ENCODE data around the gene NUBP2.

The NUBP2 gene

DNA sequence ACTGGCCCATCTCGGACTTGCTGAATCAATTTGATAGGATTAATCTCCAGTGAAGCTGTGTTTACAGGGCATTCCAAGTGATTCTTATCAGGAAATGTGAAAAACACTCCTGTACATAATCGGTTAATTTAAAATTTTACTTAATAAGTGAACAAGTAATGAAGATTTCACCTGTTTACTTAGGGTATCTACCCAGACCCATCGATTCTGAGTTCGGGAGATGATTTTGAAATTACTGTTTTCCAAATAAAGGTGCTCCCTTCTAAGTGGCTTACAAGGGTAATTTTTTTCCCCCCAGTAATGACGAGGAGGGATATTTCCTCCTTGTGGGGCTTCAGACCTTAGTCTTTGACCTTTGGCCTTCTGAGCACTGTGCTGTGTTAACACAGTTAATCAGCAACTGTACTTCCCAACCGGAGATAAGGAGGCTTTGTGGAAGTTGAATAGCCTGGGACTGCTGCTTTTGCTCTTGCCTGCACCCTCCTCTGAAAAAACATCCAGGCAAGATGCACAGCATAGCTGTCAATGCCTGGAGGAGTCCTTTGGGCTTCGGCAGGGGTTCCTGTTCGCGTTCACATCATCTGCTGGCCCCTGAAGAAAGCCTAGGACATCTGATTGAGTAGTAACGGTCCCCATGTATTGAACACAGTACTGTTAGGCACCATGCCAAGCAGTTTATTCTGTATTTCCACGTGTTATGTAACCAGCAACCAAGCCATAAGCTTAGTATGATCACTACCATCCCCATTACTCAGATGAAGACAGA lies 46.1 kb downstream of the NUBP2 start:
- TF ChIP-seq, protein P1, sequence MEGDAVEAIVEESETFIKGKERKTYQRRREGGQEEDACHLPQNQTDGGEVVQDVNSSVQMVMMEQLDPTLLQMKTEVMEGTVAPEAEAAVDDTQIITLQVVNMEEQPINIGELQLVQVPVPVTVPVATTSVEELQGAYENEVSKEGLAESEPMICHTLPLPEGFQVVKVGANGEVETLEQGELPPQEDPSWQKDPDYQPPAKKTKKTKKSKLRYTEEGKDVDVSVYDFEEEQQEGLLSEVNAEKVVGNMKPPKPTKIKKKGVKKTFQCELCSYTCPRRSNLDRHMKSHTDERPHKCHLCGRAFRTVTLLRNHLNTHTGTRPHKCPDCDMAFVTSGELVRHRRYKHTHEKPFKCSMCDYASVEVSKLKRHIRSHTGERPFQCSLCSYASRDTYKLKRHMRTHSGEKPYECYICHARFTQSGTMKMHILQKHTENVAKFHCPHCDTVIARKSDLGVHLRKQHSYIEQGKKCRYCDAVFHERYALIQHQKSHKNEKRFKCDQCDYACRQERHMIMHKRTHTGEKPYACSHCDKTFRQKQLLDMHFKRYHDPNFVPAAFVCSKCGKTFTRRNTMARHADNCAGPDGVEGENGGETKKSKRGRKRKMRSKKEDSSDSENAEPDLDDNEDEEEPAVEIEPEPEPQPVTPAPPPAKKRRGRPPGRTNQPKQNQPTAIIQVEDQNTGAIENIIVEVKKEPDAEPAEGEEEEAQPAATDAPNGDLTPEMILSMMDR (IDR thresholded peaks at IDR 0.05), result no peak
- intact Hi-C loops (cut with DNase I; ENCODE audit: low total_unique reads), result loop anchor here (5.0 kb wide), 1 partner anchor 47 kb away; the partner anchor contains the start of genes NUBP2 and SPSB3
- Histone ChIP-seq H3K36me3 (peaks cover 0 to 13% (median 4%) of the 10 kb centered on the region in 3 donors), H3K9me3 (no peaks in the 10 kb centered on the region), H3K27me3 (no peaks in the 10 kb centered on the region), H3K4me1 (peaks cover 0 to 52% (median 31%) of the 10 kb centered on the region in 4 donors), H3K27ac (no peak overlapping the region), H3K4me3 (no peak overlapping the region)
- no peak for DNase-seq

DNA sequence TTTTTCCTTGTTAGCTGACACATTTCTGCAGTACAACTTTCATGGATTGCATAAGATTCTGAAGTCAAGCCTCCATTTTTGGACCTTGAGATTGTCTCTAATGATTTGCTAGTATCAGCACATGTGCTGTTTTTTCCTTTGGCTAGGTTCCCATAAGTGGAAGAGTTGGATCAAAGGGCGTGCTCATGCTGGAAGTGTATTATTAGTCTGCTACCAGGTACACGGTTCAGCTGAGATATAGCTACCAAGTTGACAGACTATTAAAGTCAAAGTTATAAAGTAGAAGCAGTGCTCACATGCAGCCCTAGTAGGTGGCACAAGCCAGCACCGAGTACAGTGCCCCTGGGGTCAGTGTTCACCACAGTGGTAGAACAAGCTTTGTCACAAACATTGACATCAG lies 47.5 kb downstream of the NUBP2 start:
- intact Hi-C loops (cut with DNase I; ENCODE audit: low total_unique reads), result no loop called here
- no peak overlapping the region for H3K4me3 ChIP-seq
- H3K4me1 ChIP-seq, result peaks cover 0 to 38% (median 21%) of the 10 kb centered on the region in 4 donors
- H3K27me3 ChIP-seq, result no peaks in the 10 kb centered on the region
- TF ChIP-seq, protein P1 (IDR thresholded peaks at IDR 0.05), result no peak
- H3K9me3 ChIP-seq, result no peaks in the 10 kb centered on the region
- no peak for DNase-seq
- peaks cover 0 to 13% (median 4%) of the 10 kb centered on the region in 3 donors for H3K36me3 ChIP-seq
- no peak overlapping the region for H3K27ac ChIP-seq

- intact Hi-C loops (cut with DNase I; ENCODE audit: low total_unique reads), result no loop called here
- Histone ChIP-seq H3K36me3 (peaks cover 0 to 13% (median 4%) of the 10 kb centered on the region in 3 donors), H3K4me1 (peaks cover 0 to 28% (median 14%) of the 10 kb centered on the region in 4 donors), H3K4me3 (no peak overlapping the region), H3K27me3 (no peaks in the 10 kb centered on the region), H3K27ac (no peak overlapping the region), H3K9me3 (no peaks in the 10 kb centered on the region)
- TF ChIP-seq, protein P1 (IDR thresholded peaks at IDR 0.05), result no peak
- no peak for DNase-seq
These were observed 48.7 kb downstream of the NUBP2 start for GRCh38 chr16:1831186-1832075.

GRCh38 chr16:1832838-1833454 lies 50.2 kb downstream of the NUBP2 start:
- Histone ChIP-seq H3K9me3 (no peaks in the 10 kb centered on the region), H3K27ac (no peak overlapping the region), H3K36me3 (peaks cover 0 to 13% (median 4%) of the 10 kb centered on the region in 3 donors), H3K4me1 (peaks cover 0 to 21% (median 12%) of the 10 kb centered on the region in 4 donors), H3K4me3 (no peak overlapping the region), H3K27me3 (no peaks in the 10 kb centered on the region)
- TF ChIP-seq, protein P1 (IDR thresholded peaks at IDR 0.05), result no peak
- intact Hi-C loops (cut with DNase I; ENCODE audit: low total_unique reads), result no loop called here
- DNase-seq, result no peak

- Histone ChIP-seq H3K4me1 (peaks cover 0 to 10% (median 5%) of the 10 kb centered on the region in 4 donors), H3K9me3 (no peaks in the 10 kb centered on the region), H3K4me3 (no peak overlapping the region), H3K27me3 (no peaks in the 10 kb centered on the region), H3K36me3 (peaks cover 0 to 13% (median 4%) of the 10 kb centered on the region in 3 donors), H3K27ac (no peak overlapping the region)
- intact Hi-C loops (cut with DNase I; ENCODE audit: low total_unique reads), result no loop called here
- TF ChIP-seq, protein P1 (IDR thresholded peaks at IDR 0.05), result no peak
- no peak for DNase-seq
These were observed 51.3 kb downstream of the NUBP2 start for GRCh38 chr16:1834096-1834495.

Measured in tibial artery (tissue), 4 donors.